HepG2 (cell line): ENCODE data around the gene DRD1. TPM values are rescaled to one million over a fixed set of nuclear protein-coding genes. Genes with fewer than 3 reads are reported as not detected.

Source experiments
- ATAC-seq: fragments of 200-7000 bp; cut with Tn5 transposase; 3 replicates; pipeline ENCODE4 v1.9.1; 2020; ENCODE audit warnings: mild to moderate bottlenecking, moderate library complexity
- BruUV-seq: library from RNA; stranded (reverse); fragments of 400-500 nt; replicated peaks from 2 replicates; lab custom pipeline; 2021; lab: Mats Ljungman, UMichigan
- CTCF ChIA-PET: fragments of 300-600 bp; formaldehyde crosslinking; extraction: SDS; loops from one replicate; lab custom pipeline; 2021; ENCODE audit warnings: low total read pairs, inconsistent platforms, low intra/inter-chr PET ratio; lab: Yijun Ruan, JAX
- POLR2A ChIA-PET: fragments of 350-600 bp; sonication (Branson Sonifier 250); formaldehyde crosslinking; loops from one replicate; lab custom pipeline; 2020; ENCODE audit warnings: antibody characterized with exemption, inconsistent platforms; lab: Yijun Ruan, JAX
- DNase-seq: peaks from one replicate; pipeline ENCODE4 v3.0.0-alpha.2; 2015; ENCODE audit warnings: low spot score
- FAIRE-seq: peaks from 3 replicates; lab custom pipeline; 2011; peaks lifted over from hg19 to GRCh38; lab: Jason Lieb, UNC
- H2AFZ ChIP-seq: one replicate; pipeline ENCODE4 v1.6.1; 2011; ENCODE audit warnings: low read length, inconsistent platforms
- H3K27ac ChIP-seq: fragments of 300-600 bp; 3 replicates; pipeline ENCODE4 v1.8.0; 2011; ENCODE audit warnings: mixed run types, mild to moderate bottlenecking, mixed read lengths, low read length, inconsistent platforms; ENCODE audit not compliant: insufficient read depth; ENCODE audit errors: extremely low read length
- H3K27me3 ChIP-seq, 2 experiments: fragments of 200-600 bp in 1 of 2; 2 replicates in 1 of 2; 3 replicates in 1 of 2; pipeline versions ENCODE4 v1.6.0 to v1.8.0; 2011; ENCODE audit warnings: low read length in 2 of 2, mild to moderate bottlenecking in 2 of 2, moderate library complexity in 2 of 2, inconsistent platforms in 1 of 2; ENCODE audit not compliant: insufficient read depth in 2 of 2, control insufficient read depth in 1 of 2
- H3K36me3 ChIP-seq, 2 experiments: fragments of 200-600 bp in 1 of 2; replicated peaks in 1 of 2; 2 replicates in 1 of 2; 3 replicates in 1 of 2; pipeline versions ENCODE4 v1.5.1 to v1.8.0; 2011; ENCODE audit warnings: low read length in 2 of 2, inconsistent platforms in 1 of 2; ENCODE audit not compliant: insufficient read depth in 2 of 2, control insufficient read depth in 1 of 2
- H3K4me1 ChIP-seq: 2 replicates; pipeline ENCODE4 v1.5.1; 2012; ENCODE audit warnings: low read length, inconsistent platforms; ENCODE audit not compliant: insufficient read depth
- H3K4me2 ChIP-seq: 2 replicates; pipeline ENCODE4 v1.6.0; 2011; ENCODE audit warnings: low read depth, low read length, inconsistent platforms
- H3K4me3 ChIP-seq, 3 experiments: fragments of 200-600 bp in 1 of 3; sonication (generic), shearing (Covaris generic) in 1 of 3; replicated peaks in 1 of 3; 2 replicates each; pipeline ENCODE4 v1.5.1; 2011 to 2016; ENCODE audit warnings: low read length in 3 of 3, inconsistent platforms in 2 of 3, low read depth in 2 of 3, mild to moderate bottlenecking in 2 of 3, control low read depth in 1 of 3, mixed read lengths in 1 of 3; ENCODE audit not compliant: insufficient read depth in 1 of 3
- H3K79me2 ChIP-seq: one replicate; pipeline ENCODE4 v1.6.1; 2011; ENCODE audit warnings: low read length, inconsistent platforms; ENCODE audit not compliant: insufficient read depth
- H3K9ac ChIP-seq: 2 replicates; pipeline ENCODE4 v1.6.0; 2011; ENCODE audit warnings: mild to moderate bottlenecking, low read depth, low read length, inconsistent platforms; ENCODE audit not compliant: insufficient read depth
- H3K9me3 ChIP-seq: 2 replicates; pipeline ENCODE4 v1.5.1; 2012; ENCODE audit warnings: mild to moderate bottlenecking, low read length
- H4K20me1 ChIP-seq: 2 replicates; pipeline ENCODE4 v1.6.0; 2011; ENCODE audit warnings: inconsistent platforms, mild to moderate bottlenecking, low read length, moderate library complexity; ENCODE audit not compliant: insufficient read depth
- CCAR2 ChIP-seq: fragments of 200-400 bp; formaldehyde crosslinking; optimal IDR thresholded peaks from 2 replicates; pipeline ENCODE3; 2018; ENCODE audit warnings: low read depth, mild to moderate bottlenecking, low read length, moderate library complexity
- HNF1B ChIP-seq: sonication (generic); formaldehyde crosslinking; IDR thresholded peaks from 2 replicates; pipeline ENCODE4 v1.5.1; 2020; ENCODE audit warnings: mild to moderate bottlenecking, moderate library complexity, missing genetic modification reagents
- KMT2B ChIP-seq: IDR thresholded peaks from 2 replicates; pipeline ENCODE4 v1.6.1; 2016; ENCODE audit warnings: missing genetic modification reagents, missing compliant biosample characterization
- PHF20 ChIP-seq: sonication (generic); formaldehyde crosslinking; IDR thresholded peaks from 2 replicates; pipeline ENCODE4 v1.5.0; 2020; ENCODE audit warnings: mild to moderate bottlenecking, missing genetic modification reagents
- RBAK ChIP-seq: sonication (generic); formaldehyde crosslinking; IDR thresholded peaks from 2 replicates; pipeline ENCODE4 v1.5.1; 2020; ENCODE audit warnings: mild to moderate bottlenecking, missing genetic modification reagents
- RFXANK ChIP-seq: IDR thresholded peaks from 2 replicates; pipeline ENCODE4 v1.6.1; 2016
- TBX3 ChIP-seq: fragments of 450-650 bp; IDR thresholded peaks from 2 replicates; pipeline ENCODE4 v1.6.1; 2017; ENCODE audit warnings: antibody characterized with exemption, mild to moderate bottlenecking, inconsistent platforms, borderline replicate concordance
- ZNF446 ChIP-seq: sonication (generic); formaldehyde crosslinking; IDR thresholded peaks from 2 replicates; pipeline ENCODE4 v1.5.0; 2020; ENCODE audit warnings: mild to moderate bottlenecking, missing genetic modification reagents
- ZNF496 ChIP-seq: sonication (generic); formaldehyde crosslinking; IDR thresholded peaks from 2 replicates; pipeline ENCODE4 v1.8.1; 2023; ENCODE audit warnings: mild to moderate bottlenecking, moderate library complexity, missing genetic modification reagents; ENCODE audit not compliant: insufficient replicate concordance
- ZNF558 ChIP-seq: sonication (generic); formaldehyde crosslinking; IDR thresholded peaks from 2 replicates; pipeline ENCODE4 v1.9.0; 2022; ENCODE audit warnings: mild to moderate bottlenecking, missing genetic modification reagents, borderline replicate concordance
- ZNF724P ChIP-seq: sonication (generic); formaldehyde crosslinking; IDR thresholded peaks from 2 replicates; pipeline ENCODE4 v1.8.0; 2022; ENCODE audit warnings: missing genetic modification reagents, borderline replicate concordance
- ZNF770 ChIP-seq: sonication (generic); formaldehyde crosslinking; IDR thresholded peaks from 2 replicates; pipeline ENCODE4 v1.5.0; 2020; ENCODE audit warnings: mild to moderate bottlenecking, missing genetic modification reagents
- WGBS: methylation state at CpG from one replicate; pipeline ENCODE4 v1.1.6; 2017; ENCODE audit warnings: low lambda C conversion rate; 5-methylcytosine and 5-hydroxymethylcytosine counted together
- in situ Hi-C: cut with HindIII; loops from 2 replicates; pipeline ENCODE4 v1.10.0; 2017; ENCODE audit warnings: low pct_unique_long_range_greater_than_20kb; ENCODE audit not compliant: extremely low pct_ligation_motif_present
- intact Hi-C: fragments of 100-400 bp; cut with micrococcal nuclease; formaldehyde crosslinking; loops from one replicate; pipeline ENCODE4 v1.10.0; 2022; ENCODE audit not compliant: unreplicated experiment
- polyA plus RNA-seq, 8 experiments: library from polyadenylated mRNA; depleted of rRNA in 3 of 8; stranded (reverse) in 7 of 8; unstranded in 1 of 8; fragments of >200 nt; fragmentation: Illumina TruSeq in 4 of 8; extraction: Trizol in 4 of 8; gene quantifications; 2 replicates each; pipeline versions ENCODE4 v1.2.1 to v1.2.3, GENCODE V29; 2011 to 2016; ENCODE audit warnings: low read depth in 4 of 8, missing spikeins in 1 of 8, mixed read lengths in 1 of 8; ENCODE audit not compliant: insufficient read depth in 1 of 8
- total RNA-seq, 5 experiments: library from RNA; depleted of rRNA; stranded (reverse); fragments of >200 nt; fragmentation: Illumina TruSeq; extraction: Trizol; gene quantifications; 2 replicates each; pipeline ENCODE4 v1.2.3, GENCODE V29; 2016; ENCODE audit warnings: low read depth in 1 of 5

DRD1 gene
- total and polyA plus RNA-seq, 2 of the 13 experiments (the other 11 are each of a cell fraction or from before 2014, with no cell fraction given), result not detected

GRCh38 chr5:175448276-175448675 is 4.3 kb upstream of the DRD1 start:
- no peak overlapping the region for H3K4me2 ChIP-seq
- H4K20me1 ChIP-seq, result no peaks in the 10 kb centered on the region
- ChIA-PET POLR2A (no interaction called here), CTCF (no interaction called here)
- H3K27ac ChIP-seq, result no peak overlapping the region
- no TSS peak for BruUV-seq
- DNase-seq, result no peak
- no peaks in the 10 kb centered on the region for H3K9me3 ChIP-seq
- WGBS, result 18% methylated on average over 3 of the region's 3 CpGs
- H2AFZ ChIP-seq, result no peak overlapping the region
- TF ChIP-seq ZNF558 (CRISPR knock-in tag), result no peak
- TF ChIP-seq ZNF770, result no peak
- no peak for TF ChIP-seq CCAR2
- no peak for TF ChIP-seq TBX3
- no peak for TF ChIP-seq ZNF496 (CRISPR knock-in tag)
- TF ChIP-seq ZNF446, result no peak
- TF ChIP-seq RBAK, result no peak
- TF ChIP-seq RFXANK (CRISPR knock-in tag), result no peak
- TF ChIP-seq HNF1B (CRISPR knock-in tag), result no peak
- TF ChIP-seq ZNF724P, result no peak
- TF ChIP-seq KMT2B, result no peak
- no peak for TF ChIP-seq PHF20
- no peak for ATAC-seq
- no peaks in the 10 kb centered on the region for H3K4me1 ChIP-seq
- H3K27me3 ChIP-seq, result peaks cover 0 to 19% of the 10 kb centered on the region in 2 experiments; a peak in 2 of 5 replicates
- H3K9ac ChIP-seq, result no peak overlapping the region
- no peak overlapping the region for H3K4me3 ChIP-seq
- H3K79me2 ChIP-seq, result no peaks in the 10 kb centered on the region
- intact Hi-C loops (no loop called here), in situ Hi-C loops (no loop called here)
- FAIRE-seq, result no peak
- H3K36me3 ChIP-seq, result no peaks in the 10 kb centered on the region
